CD4-positive, CD25-positive, alpha-beta regulatory T cell (primary cell): ENCODE results near the gene LRRC28. TPM values are rescaled to one million over a fixed set of nuclear protein-coding genes. Genes with fewer than 3 reads are reported as not detected.

Source experiments
- ATAC-seq, 2 donors: fragments of 150-1000 bp; cut with Tn5 transposase; one replicate each; pipeline ENCODE4 v1.10.0; 2021; ENCODE audit warnings: low read depth in 2 of 2, moderate number of reproducible peaks in 2 of 2, moderate library complexity in 1 of 2
- DNase-seq, 3 donors: peaks; one replicate each; pipeline versions ENCODE4 v3.0.0 to v3.0.0-alpha.2; 2012 to 2022; ENCODE audit warnings: mixed read lengths in 1 of 3
- H3K27ac ChIP-seq: one replicate; pipeline ENCODE4 v1.7.0; 2013; ENCODE audit warnings: mild to moderate bottlenecking, low read length; ENCODE audit not compliant: insufficient read depth, poor library complexity, severe bottlenecking
- H3K27me3 ChIP-seq: one replicate; pipeline ENCODE4 v1.7.0; 2013; ENCODE audit warnings: low read length; ENCODE audit not compliant: control insufficient read depth, insufficient read depth
- H3K36me3 ChIP-seq: one replicate; pipeline ENCODE4 v1.7.0; 2013; ENCODE audit warnings: mild to moderate bottlenecking, low read length, moderate library complexity; ENCODE audit not compliant: control insufficient read depth, insufficient read depth
- H3K4me1 ChIP-seq: 2 replicates; pipeline ENCODE4 v1.7.0; 2013; ENCODE audit warnings: mild to moderate bottlenecking, low read length; ENCODE audit not compliant: insufficient read depth, control insufficient read depth, poor library complexity, severe bottlenecking
- H3K4me3 ChIP-seq: one replicate; pipeline ENCODE4 v1.7.0; 2013; ENCODE audit warnings: low read depth, mild to moderate bottlenecking, low read length, moderate library complexity
- H3K9me3 ChIP-seq, 2 experiments: 1 replicate in 1 of 2; 2 replicates in 1 of 2; pipeline ENCODE4 v1.7.0; 2013; ENCODE audit warnings: low read length in 2 of 2, mild to moderate bottlenecking in 1 of 2, moderate library complexity in 1 of 2; ENCODE audit not compliant: control insufficient read depth in 2 of 2
- H3K27ac Mint-ChIP-seq, 3 donors: one replicate each; pipeline ENCODE4 v1.8.0; 2020 to 2022; ENCODE audit warnings: mild to moderate bottlenecking in 3 of 3, mixed read lengths in 3 of 3, moderate library complexity in 2 of 3
- H3K27me3 Mint-ChIP-seq: one replicate; pipeline ENCODE4 v1.8.0; 2022; ENCODE audit warnings: mild to moderate bottlenecking, mixed read lengths
- H3K36me3 Mint-ChIP-seq: one replicate; pipeline ENCODE4 v1.8.0; 2020; ENCODE audit warnings: mixed read lengths
- H3K4me1 Mint-ChIP-seq, 4 donors: one replicate each; pipeline ENCODE4 v1.8.0; 2020 to 2022; ENCODE audit warnings: mixed read lengths in 4 of 4, mild to moderate bottlenecking in 1 of 4
- H3K4me3 Mint-ChIP-seq, 4 donors: one replicate each; pipeline ENCODE4 v1.8.0; 2020 to 2022; ENCODE audit warnings: mild to moderate bottlenecking in 4 of 4, mixed read lengths in 4 of 4, moderate library complexity in 3 of 4
- H3K9me3 Mint-ChIP-seq, 7 donors: one replicate each; pipeline ENCODE4 v1.8.0; 2020 to 2022; ENCODE audit warnings: mixed read lengths in 7 of 7, mild to moderate bottlenecking in 3 of 7, moderate library complexity in 2 of 7
- polyA plus RNA-seq, 4 donors: library from polyadenylated mRNA; unstranded; fragments of 300-500 nt; fragmentation: Illumina TruSeq; gene quantifications; one replicate each; pipeline ENCODE4 v1.2.3, GENCODE V29; 2021
- total RNA-seq: library from RNA; stranded (reverse); gene quantifications from one replicate; pipeline ENCODE4 v1.2.3, GENCODE V29; 2022

LRRC28 gene
- total and polyA plus RNA-seq, 5 donors from 2014 or later = 12.5 to 43.3 (median 29.3) TPM

DNA sequence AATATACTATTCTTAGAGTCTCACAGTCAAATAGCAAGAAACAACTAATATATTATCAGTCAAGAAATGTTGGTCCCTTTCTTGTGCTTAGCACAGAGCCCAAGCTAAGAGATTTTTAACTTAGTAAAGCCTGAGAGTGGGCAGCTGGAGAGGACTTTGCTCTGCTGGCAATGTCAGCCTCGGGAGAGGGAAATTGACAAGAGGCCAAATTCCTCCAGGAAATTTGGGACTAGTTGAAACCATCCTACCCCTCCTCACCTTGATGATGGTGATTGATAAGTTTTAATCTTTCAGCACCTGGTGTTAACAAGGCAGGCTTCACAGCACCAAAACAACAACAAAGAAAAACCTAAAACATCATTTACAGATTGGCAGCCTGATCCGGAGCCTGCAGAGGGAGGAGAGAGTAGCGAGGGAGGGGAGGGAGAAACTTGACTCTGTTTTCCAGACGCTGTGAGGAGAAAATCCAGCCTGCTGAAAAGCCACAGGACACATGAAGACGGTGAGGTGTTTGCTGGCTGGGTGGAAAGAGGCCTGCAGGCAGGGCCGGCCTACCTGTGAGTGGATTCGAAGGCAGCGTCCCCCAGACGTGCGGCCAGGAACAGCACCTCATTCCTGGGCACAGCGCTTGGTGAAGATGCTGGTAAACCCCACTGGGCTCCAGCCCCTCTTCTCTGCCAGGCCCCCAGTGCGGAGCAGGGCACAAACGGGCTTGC, 150.9 kb downstream of the LRRC28 start:
- no peak overlapping the region for H3K4me3 ChIP-seq
- H3K4me3 Mint-ChIP-seq = no peak overlapping the region
- no peaks in the 10 kb centered on the region for H3K36me3 ChIP-seq
- peaks cover 5% of the 10 kb centered on the region for H3K36me3 Mint-ChIP-seq
- H3K4me1 ChIP-seq = no peaks in the 10 kb centered on the region
- no peaks in the 10 kb centered on the region for H3K9me3 ChIP-seq
- DNase-seq (no peak), ATAC-seq (no peak)
- H3K9me3 Mint-ChIP-seq = no peaks in the 10 kb centered on the region
- H3K4me1 Mint-ChIP-seq = peaks cover 0 to 2% (median 0%) of the 10 kb centered on the region in 4 donors
- H3K27ac ChIP-seq = no peak overlapping the region
- H3K27me3 ChIP-seq = no peaks in the 10 kb centered on the region
- H3K27ac Mint-ChIP-seq = peak overlapping the region in 2 of 3 donors; percentile 5 to 6
- H3K27me3 Mint-ChIP-seq = peaks cover 17% of the 10 kb centered on the region

DNA sequence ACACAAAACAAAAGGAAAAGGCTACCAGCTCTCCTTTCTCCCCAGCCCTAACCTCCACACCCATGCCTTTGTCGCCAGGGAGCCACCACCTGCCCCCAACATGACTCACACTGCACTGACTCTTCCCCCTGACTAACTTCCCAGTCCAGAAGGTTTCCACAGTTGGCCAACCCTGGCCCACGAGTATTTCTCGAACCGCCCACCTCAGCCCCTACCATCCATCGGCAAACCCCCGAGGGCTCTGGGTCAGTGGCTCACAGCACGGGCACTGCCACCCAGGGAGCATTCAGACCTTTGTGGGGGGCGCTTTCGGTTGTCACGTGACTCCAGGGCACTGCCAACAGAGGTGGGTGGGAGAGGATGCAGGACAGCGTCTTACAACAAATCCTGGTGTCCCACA, 152.3 kb downstream of the LRRC28 start:
- Histone ChIP-seq H3K36me3 (no peaks in the 10 kb centered on the region), H3K4me1 (no peaks in the 10 kb centered on the region), H3K27me3 (no peaks in the 10 kb centered on the region), H3K4me3 (no peak overlapping the region), H3K9me3 (no peaks in the 10 kb centered on the region), H3K27ac (no peak overlapping the region)
- H3K4me1 Mint-ChIP-seq = peaks cover 0 to 10% (median 0%) of the 10 kb centered on the region in 4 donors
- peak overlapping the region in 1 of 3 donors; percentile 62 for H3K27ac Mint-ChIP-seq
- peaks cover 17% of the 10 kb centered on the region for H3K27me3 Mint-ChIP-seq
- no peak overlapping the region for H3K4me3 Mint-ChIP-seq
- DNase-seq (no peak), ATAC-seq (no peak)
- no peaks in the 10 kb centered on the region for H3K9me3 Mint-ChIP-seq
- H3K36me3 Mint-ChIP-seq = peaks cover 5% of the 10 kb centered on the region

DNA sequence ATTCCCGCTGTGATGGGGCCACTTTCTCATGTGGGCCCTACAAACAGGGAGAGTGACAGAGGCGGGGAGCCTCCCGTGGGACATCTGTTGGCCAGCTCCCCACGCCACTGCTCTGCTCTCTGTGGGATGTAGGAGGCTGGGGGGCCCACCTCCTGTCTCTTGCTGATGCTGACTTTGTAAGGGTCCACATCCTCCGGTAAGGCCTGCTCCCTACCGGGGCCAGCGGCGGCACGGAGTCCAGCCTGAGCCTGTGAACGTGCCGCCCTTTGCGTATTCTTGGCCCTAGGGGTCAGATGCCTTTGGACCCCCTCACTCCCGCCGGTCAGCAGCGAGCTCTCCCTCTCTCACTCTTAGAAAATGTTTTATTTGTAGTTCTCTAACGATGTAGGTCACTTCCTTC, 153.2 kb downstream of the LRRC28 start:
- H3K27ac Mint-ChIP-seq = no peak overlapping the region
- Histone ChIP-seq H3K4me3 (no peak overlapping the region), H3K27ac (no peak overlapping the region), H3K36me3 (no peaks in the 10 kb centered on the region), H3K27me3 (no peaks in the 10 kb centered on the region), H3K9me3 (no peaks in the 10 kb centered on the region), H3K4me1 (no peaks in the 10 kb centered on the region)
- no peaks in the 10 kb centered on the region for H3K9me3 Mint-ChIP-seq
- peaks cover 5% of the 10 kb centered on the region for H3K36me3 Mint-ChIP-seq
- DNase-seq (no peak), ATAC-seq (no peak)
- H3K27me3 Mint-ChIP-seq = peaks cover 17% of the 10 kb centered on the region
- H3K4me3 Mint-ChIP-seq = no peak overlapping the region
- H3K4me1 Mint-ChIP-seq = peaks cover 0 to 17% (median 0%) of the 10 kb centered on the region in 4 donors

DNA sequence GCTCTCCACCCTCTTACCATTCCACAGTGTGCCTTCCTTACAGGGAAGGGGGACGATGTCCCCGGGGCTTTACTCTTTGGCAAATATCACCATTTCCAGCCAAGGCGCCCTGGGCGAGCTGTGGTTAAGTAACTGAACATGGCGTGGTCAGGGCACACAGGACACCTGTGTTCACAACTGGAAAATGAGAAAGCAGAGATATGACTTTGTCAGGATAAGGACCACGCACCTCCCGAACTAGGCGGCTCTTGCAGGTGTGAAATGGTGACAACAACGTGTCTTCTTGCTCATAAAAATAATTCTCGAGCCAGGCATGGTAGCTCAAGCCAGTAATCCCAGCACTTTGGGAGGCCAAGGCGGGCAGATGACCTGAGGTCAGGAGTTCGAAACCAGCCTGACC, 154.8 kb downstream of the LRRC28 start:
- Histone ChIP-seq H3K9me3 (no peaks in the 10 kb centered on the region), H3K4me3 (no peak overlapping the region), H3K27ac (no peak overlapping the region), H3K27me3 (no peaks in the 10 kb centered on the region), H3K36me3 (no peaks in the 10 kb centered on the region), H3K4me1 (no peaks in the 10 kb centered on the region)
- ATAC-seq = no peak
- H3K4me3 Mint-ChIP-seq = no peak overlapping the region
- no peaks in the 10 kb centered on the region for H3K36me3 Mint-ChIP-seq
- H3K4me1 Mint-ChIP-seq = peaks cover 0 to 21% (median 0%) of the 10 kb centered on the region in 4 donors
- no peak for DNase-seq
- no peaks in the 10 kb centered on the region for H3K9me3 Mint-ChIP-seq
- H3K27ac Mint-ChIP-seq = no peak overlapping the region
- H3K27me3 Mint-ChIP-seq = peaks cover 12% of the 10 kb centered on the region

DNA sequence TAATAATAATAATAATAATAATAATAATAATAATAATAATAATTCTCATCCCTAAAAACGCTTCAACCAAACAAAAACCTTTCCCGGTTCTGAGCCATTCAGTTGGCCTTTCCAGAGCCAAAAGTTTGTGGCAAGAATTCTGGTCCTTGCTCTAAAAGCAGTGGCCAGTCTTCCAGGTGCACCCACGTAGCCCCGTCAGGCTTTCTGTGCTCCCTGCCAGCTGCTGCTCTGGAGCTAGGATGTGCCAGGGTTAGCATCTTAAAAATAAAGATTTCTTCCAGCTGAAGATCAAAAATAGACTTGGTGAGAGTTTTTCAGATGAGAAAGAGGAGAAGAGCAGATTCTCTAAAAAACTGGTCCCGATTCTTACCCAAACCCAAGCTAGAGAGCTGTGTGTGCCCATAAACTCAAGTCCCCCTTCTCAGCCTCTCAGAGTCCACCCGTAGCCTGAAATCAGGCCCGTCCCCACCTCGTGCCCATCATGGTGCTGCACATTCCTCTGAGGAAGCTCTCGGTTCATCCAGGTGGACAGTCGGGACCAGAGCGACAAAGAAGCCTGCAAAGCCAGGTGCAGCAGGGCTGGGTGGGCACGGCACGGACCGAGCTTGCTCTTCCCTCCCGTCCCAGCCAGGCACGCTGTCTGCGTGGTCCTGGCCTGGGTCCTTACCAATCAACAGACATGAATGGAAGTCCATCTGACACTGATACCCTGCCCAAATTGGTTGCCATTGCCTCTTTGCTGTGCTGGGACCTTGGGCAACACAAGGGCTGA, 155.6 kb downstream of the LRRC28 start:
- DNase-seq (no peak), ATAC-seq (no peak)
- Mint-ChIP-seq H3K9me3 (no peaks in the 10 kb centered on the region), H3K36me3 (no peaks in the 10 kb centered on the region), H3K27me3 (peaks cover 6% of the 10 kb centered on the region), H3K27ac (no peak overlapping the region), H3K4me1 (peaks cover 0 to 21% (median 0%) of the 10 kb centered on the region in 4 donors), H3K4me3 (no peak overlapping the region)
- Histone ChIP-seq H3K4me3 (no peak overlapping the region), H3K36me3 (no peaks in the 10 kb centered on the region), H3K27me3 (no peaks in the 10 kb centered on the region), H3K4me1 (no peaks in the 10 kb centered on the region), H3K9me3 (no peaks in the 10 kb centered on the region), H3K27ac (no peak overlapping the region)

DNA sequence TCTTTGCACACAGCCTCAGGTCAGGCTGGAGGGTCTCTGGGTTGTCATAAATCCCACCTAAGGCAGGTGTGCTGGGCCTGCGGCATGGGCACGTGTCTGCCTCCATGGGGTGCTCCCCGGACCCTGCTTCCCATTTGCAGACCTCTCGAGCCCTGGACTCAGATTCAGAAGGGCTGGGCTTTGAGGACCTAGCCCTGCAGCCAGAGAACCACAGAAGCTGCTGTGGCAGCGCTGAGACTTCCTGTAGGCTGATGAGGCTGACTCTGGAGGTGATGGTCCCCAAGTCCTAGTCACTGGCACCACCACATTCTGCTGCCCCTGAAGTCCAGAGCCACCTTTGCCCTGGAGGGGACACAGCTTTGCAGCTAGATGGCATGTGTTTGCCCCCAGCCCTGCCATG, 156.4 kb downstream of the LRRC28 start:
- Histone ChIP-seq H3K4me1 (no peaks in the 10 kb centered on the region), H3K27me3 (no peaks in the 10 kb centered on the region), H3K4me3 (no peak overlapping the region), H3K36me3 (no peaks in the 10 kb centered on the region), H3K27ac (no peak overlapping the region), H3K9me3 (no peaks in the 10 kb centered on the region)
- no peak for ATAC-seq
- peak in 1 of 3 donors; percentile 50 for DNase-seq
- H3K27me3 Mint-ChIP-seq = peaks cover 6% of the 10 kb centered on the region
- peak overlapping the region in 1 of 3 donors; percentile 25 for H3K27ac Mint-ChIP-seq
- no peak overlapping the region for H3K4me3 Mint-ChIP-seq
- no peaks in the 10 kb centered on the region for H3K36me3 Mint-ChIP-seq
- H3K4me1 Mint-ChIP-seq = peaks cover 0 to 21% (median 0%) of the 10 kb centered on the region in 4 donors
- H3K9me3 Mint-ChIP-seq = no peaks in the 10 kb centered on the region

DNA sequence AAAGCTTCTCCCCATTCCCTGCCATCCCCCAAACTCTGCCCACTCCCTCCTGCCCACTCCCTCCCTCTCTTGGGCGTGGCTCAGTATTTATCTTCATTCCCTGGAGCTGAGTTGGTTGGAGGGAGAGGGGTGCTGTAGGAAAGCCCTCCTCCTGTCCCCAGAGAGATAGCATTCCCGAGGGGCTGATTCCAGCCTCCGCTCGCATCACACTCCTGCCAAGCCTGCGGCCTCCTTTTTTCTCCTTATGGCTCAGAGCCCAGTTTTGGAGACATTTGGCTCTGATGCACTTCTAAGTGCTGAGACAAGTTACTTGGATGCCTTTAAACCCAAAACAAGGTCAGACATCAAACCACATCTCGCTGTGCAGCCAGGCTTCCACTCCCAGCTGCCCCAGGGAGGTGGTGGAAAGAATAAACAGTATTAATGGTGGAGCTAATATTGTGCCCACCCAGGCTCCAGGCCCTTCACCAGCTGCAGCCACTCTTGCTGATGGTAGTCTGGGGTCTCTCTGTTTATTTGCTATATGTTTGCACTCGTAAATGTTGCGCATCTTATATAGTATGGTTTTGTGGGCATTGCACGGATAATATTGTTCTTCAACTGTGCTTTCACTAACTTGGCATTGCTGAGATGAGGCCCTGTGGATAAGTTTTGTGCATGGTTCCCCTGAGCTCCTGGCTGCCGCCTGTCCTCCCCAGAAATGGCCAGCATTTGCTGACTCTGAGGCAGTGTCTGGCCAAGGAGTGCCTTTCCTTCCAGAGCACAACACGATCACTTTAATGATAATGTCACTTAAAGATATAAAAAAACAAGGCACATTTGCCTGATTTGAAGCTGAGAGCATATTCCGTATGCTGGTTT, 157.2 kb downstream of the LRRC28 start:
- peaks cover 0 to 21% (median 0%) of the 10 kb centered on the region in 4 donors for H3K4me1 Mint-ChIP-seq
- DNase-seq = no peak
- no peak for ATAC-seq
- Histone ChIP-seq H3K4me3 (no peak overlapping the region), H3K27ac (no peak overlapping the region), H3K36me3 (no peaks in the 10 kb centered on the region), H3K9me3 (no peaks in the 10 kb centered on the region), H3K4me1 (no peaks in the 10 kb centered on the region), H3K27me3 (no peaks in the 10 kb centered on the region)
- no peak overlapping the region for H3K4me3 Mint-ChIP-seq
- H3K27me3 Mint-ChIP-seq = peaks cover 6% of the 10 kb centered on the region
- no peaks in the 10 kb centered on the region for H3K36me3 Mint-ChIP-seq
- H3K27ac Mint-ChIP-seq = peak overlapping the region in 2 of 3 donors; percentile 17 to 55
- no peaks in the 10 kb centered on the region for H3K9me3 Mint-ChIP-seq
